HFF-Myc (cell line): ENCODE results near the gene PIM3.

ENCODE experiments used
- DNase-seq: peaks from one replicate; pipeline ENCODE4 v3.0.0-alpha.2; 2011; ENCODE audit warnings: low read depth; ENCODE audit errors: extremely low read depth
- H3K4me3 ChIP-seq: replicated peaks from 2 replicates; pipeline ENCODE4 v1.5.1; 2011; ENCODE audit warnings: low read depth, mild to moderate bottlenecking, control low read depth, low read length
- CTCF ChIP-seq: IDR thresholded peaks from 2 replicates; pipeline ENCODE4 v1.5.1; 2012; ENCODE audit warnings: mild to moderate bottlenecking, low read depth, low read length, control low read depth; ENCODE audit errors: missing control alignments

Gene PIM3

GRCh38 chr22:49928555-49929210 lies 31.9 kb upstream of the PIM3 start:
- TF ChIP-seq CTCF: no peak
- H3K4me3 ChIP-seq: no peak overlapping the region
- no peak for DNase-seq

DNA sequence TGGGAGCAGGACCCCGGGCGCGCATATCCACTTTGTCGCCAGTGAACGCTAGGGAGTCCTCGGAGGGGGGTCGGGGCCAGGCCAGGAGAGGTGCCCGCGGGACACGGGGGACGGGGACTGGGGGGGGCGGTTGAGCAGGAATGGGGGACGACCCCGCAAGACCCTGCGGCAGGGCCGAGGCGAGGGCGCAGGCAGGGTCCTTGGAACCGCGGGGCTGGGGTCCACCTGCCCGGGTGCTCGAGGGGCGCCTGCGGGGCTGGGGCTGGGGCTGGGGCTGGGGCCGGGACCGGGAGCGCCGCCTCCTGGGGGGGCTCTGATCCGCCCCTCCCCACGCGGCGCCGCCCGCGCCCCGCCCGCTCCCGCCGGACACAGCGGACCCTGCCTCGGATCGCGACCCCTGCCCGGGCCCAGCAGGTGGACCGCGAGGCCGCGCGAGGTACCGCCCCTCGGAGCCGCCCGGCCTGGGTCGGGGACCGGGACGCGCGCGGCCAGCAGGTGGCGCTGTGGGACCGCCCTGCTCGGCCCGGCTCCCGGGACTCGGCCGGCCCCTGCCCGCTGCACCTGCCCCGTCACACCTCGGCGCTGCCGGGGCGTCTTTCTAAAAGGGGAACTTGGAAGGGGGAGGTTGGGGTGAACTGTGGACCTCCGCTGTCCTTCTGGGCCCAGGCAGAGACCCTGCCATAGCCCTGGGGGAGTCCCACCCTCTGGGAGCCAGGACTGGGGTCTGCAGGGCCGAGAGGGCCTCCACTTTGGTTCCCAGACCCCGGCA lies 31.2 kb upstream of the PIM3 start:
- peak; percentile 48 for TF ChIP-seq CTCF
- H3K4me3 ChIP-seq: no peak overlapping the region
- no peak for DNase-seq

- H3K4me3 ChIP-seq: no peak overlapping the region
- no peak for TF ChIP-seq CTCF
- DNase-seq: no peak
These were observed 30.5 kb upstream of the PIM3 start for GRCh38 chr22:49929994-49930575.

DNA sequence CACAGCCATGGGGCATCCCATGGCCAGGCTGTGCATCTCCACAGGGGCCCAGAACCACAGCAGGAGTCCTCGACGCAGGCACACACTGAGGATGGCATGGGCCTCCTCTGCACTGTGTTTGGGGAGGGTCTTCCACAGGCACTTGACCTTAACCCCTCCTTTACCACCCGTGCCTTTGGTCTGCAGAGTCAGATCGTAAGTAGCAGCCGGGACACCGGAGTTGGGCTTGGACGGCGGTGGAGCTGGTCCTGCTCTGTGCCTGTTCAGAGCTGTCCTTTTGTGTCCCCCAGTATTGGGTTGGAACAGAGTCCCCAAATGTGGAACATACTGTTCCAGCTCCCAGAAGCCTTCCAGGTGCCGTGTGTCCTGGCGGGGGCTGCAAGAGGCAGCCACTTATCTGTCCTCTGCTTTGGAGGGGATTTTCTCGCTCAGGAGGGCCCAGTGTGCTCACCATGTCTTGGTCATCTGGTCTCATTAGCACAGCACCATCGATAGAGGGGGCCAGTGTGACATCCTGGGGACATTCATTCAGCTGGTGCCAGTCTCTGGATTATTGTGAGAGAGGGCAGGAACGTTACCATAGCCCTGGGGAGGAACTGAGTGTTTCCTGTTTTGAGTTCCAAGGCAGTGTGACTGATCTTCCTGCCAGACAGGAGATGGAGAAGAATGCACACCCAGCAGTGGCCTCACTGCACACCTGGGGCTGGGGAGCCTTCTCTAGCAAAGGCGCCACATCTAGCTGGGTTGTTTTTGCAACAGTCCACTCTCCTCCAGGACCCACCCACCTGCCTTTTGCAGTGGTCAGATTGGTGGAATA lies 29.8 kb upstream of the PIM3 start:
- H3K4me3 ChIP-seq: no peak overlapping the region
- peak; percentile 43 for DNase-seq
- peak; percentile 63 for TF ChIP-seq CTCF

- H3K4me3 ChIP-seq: no peak overlapping the region
- no peak for DNase-seq
- TF ChIP-seq CTCF: no peak
These were observed 27.1 kb upstream of the PIM3 start for GRCh38 chr22:49933236-49934159.
